OCI-LY1 (cell line): ENCODE measurements around the gene ZNF506.

Experiments used
- EZH2 ChIP-seq: fragments of 200-600 bp; sonication (generic), shearing (Covaris generic); IDR thresholded peaks from 2 replicates; pipeline ENCODE4 v1.8.0; 2017; ENCODE audit warnings: borderline replicate concordance, mixed run types, mild to moderate bottlenecking, antibody characterized with exemption, low read length, moderate library complexity, mixed read lengths
- TF ChIP-seq, protein P1 (sequence below): fragments of 200-600 bp; sonication (generic), shearing (Covaris generic); IDR thresholded peaks from 2 replicates; pipeline ENCODE4 v1.5.1; 2017; ENCODE audit warnings: mild to moderate bottlenecking, antibody characterized with exemption, low read length, moderate library complexity, mixed read lengths

- no peak for TF ChIP-seq EZH2
- TF ChIP-seq, protein P1, sequence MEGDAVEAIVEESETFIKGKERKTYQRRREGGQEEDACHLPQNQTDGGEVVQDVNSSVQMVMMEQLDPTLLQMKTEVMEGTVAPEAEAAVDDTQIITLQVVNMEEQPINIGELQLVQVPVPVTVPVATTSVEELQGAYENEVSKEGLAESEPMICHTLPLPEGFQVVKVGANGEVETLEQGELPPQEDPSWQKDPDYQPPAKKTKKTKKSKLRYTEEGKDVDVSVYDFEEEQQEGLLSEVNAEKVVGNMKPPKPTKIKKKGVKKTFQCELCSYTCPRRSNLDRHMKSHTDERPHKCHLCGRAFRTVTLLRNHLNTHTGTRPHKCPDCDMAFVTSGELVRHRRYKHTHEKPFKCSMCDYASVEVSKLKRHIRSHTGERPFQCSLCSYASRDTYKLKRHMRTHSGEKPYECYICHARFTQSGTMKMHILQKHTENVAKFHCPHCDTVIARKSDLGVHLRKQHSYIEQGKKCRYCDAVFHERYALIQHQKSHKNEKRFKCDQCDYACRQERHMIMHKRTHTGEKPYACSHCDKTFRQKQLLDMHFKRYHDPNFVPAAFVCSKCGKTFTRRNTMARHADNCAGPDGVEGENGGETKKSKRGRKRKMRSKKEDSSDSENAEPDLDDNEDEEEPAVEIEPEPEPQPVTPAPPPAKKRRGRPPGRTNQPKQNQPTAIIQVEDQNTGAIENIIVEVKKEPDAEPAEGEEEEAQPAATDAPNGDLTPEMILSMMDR: peak; percentile 26; the same call in 1 of the 2 replicates
Observed at GRCh38 chr19:19746286-19747213, 75.0 kb downstream of the ZNF506 start.
